Esophagus (tissue), 2 donors: ENCODE measurements around the gene TGFA. TPM values are rescaled to one million over a fixed set of nuclear protein-coding genes. Genes with fewer than 3 reads are reported as not detected.

Source experiments
- H3K27ac ChIP-seq, 2 donors: one replicate each; pipeline ENCODE4 v1.5.1; 2013; ENCODE audit warnings: low read depth in 2 of 2, mild to moderate bottlenecking in 2 of 2, inconsistent platforms in 1 of 2, low read length in 1 of 2, moderate library complexity in 1 of 2
- H3K27me3 ChIP-seq, 2 donors: one replicate each; pipeline ENCODE4 v1.6.1; 2013; ENCODE audit warnings: low read length in 2 of 2, control low read depth in 1 of 2, mild to moderate bottlenecking in 1 of 2; ENCODE audit not compliant: insufficient read depth in 2 of 2, control insufficient read depth in 1 of 2
- H3K36me3 ChIP-seq, 2 donors: one replicate each; pipeline ENCODE4 v1.6.1; 2013; ENCODE audit warnings: low read length in 1 of 2; ENCODE audit not compliant: control insufficient read depth in 2 of 2, insufficient read depth in 2 of 2
- H3K4me1 ChIP-seq, 2 donors: one replicate each; pipeline ENCODE4 v1.6.1; 2013; ENCODE audit warnings: low read length in 1 of 2; ENCODE audit not compliant: control insufficient read depth in 2 of 2, insufficient read depth in 2 of 2
- H3K4me3 ChIP-seq, 2 donors: one replicate each; pipeline ENCODE4 v1.5.1; 2013; ENCODE audit warnings: low read length in 2 of 2, mild to moderate bottlenecking in 2 of 2, low read depth in 1 of 2, moderate library complexity in 1 of 2
- H3K9me3 ChIP-seq, 2 donors: one replicate each; pipeline ENCODE4 v1.6.1; 2013; ENCODE audit warnings: mild to moderate bottlenecking in 2 of 2, low read depth in 1 of 2, low read length in 1 of 2, moderate library complexity in 1 of 2; ENCODE audit not compliant: control insufficient read depth in 2 of 2, insufficient read depth in 1 of 2
- WGBS, 2 donors: extraction: QIAGEN DNeasy Blood & Tissue Kit; methylation state at CpG; one replicate each; pipeline ENCODE4 v1.1.7; 2013; 5-methylcytosine and 5-hydroxymethylcytosine counted together
- polyA plus RNA-seq, 2 donors: library from polyadenylated mRNA; stranded (reverse); fragments of 200-250 nt; gene quantifications; one replicate each; pipeline ENCODE4 v1.2.3, GENCODE V29; 2013
- donor health status: healthy with polysubstance abuse.
- donor health status: Bipolar disorder and iron deficiency.

The TGFA gene
- polyA plus RNA-seq, 2 donors: 16.3 to 24.7 TPM

DNA sequence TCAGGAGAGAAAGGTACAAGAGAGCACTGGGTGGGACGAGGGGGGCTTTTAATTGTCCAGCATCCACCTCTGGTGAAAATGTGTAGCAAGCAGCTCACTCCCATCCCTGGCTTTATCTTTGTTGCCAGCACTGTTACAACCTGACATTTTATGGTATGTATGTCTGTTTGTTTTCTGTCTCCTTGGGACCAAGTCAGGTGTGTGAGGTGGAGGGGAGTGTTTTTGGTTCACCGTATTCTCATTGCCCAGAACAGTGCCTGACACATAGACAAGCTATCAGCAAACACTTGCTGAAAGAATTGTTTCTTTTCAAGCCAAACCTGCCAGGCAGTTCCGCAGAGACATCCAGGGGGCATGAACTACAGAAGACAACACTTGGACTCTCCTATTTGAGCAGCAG lies 24.7 kb downstream of the TGFA start:
- Histone ChIP-seq H3K4me1 (peaks cover 0 to 19% of the 10 kb centered on the region in 2 donors), H3K36me3 (no peaks in the 10 kb centered on the region), H3K27me3 (no peaks in the 10 kb centered on the region), H3K27ac (no peak overlapping the region), H3K9me3 (no peaks in the 10 kb centered on the region), H3K4me3 (no peak overlapping the region)
- WGBS, 2 donors: 57 to 62% methylated on average over 3 of the region's 3 CpGs

GRCh38 chr2:70528276-70528675 lies 25.4 kb downstream of the TGFA start:
- H3K4me1 ChIP-seq: peaks cover 0 to 21% of the 10 kb centered on the region in 2 donors
- 84 to 91% methylated on average over 7 of the region's 7 CpGs for WGBS, 2 donors
- H3K4me3 ChIP-seq: no peak overlapping the region
- no peaks in the 10 kb centered on the region for H3K36me3 ChIP-seq
- no peaks in the 10 kb centered on the region for H3K27me3 ChIP-seq
- no peaks in the 10 kb centered on the region for H3K9me3 ChIP-seq
- no peak overlapping the region for H3K27ac ChIP-seq

- Histone ChIP-seq H3K9me3 (no peaks in the 10 kb centered on the region), H3K36me3 (no peaks in the 10 kb centered on the region), H3K4me3 (no peak overlapping the region), H3K27me3 (no peaks in the 10 kb centered on the region), H3K27ac (no peak overlapping the region), H3K4me1 (peaks cover 0 to 21% of the 10 kb centered on the region in 2 donors)
- WGBS, 2 donors: 62 to 77% methylated on average over 4 of the region's 4 CpGs
Observed at GRCh38 chr2:70527447-70528080, 26.1 kb downstream of the TGFA start.

GRCh38 chr2:70526126-70526525 lies 27.5 kb downstream of the TGFA start:
- H3K36me3 ChIP-seq: no peaks in the 10 kb centered on the region
- H3K4me3 ChIP-seq: no peak overlapping the region
- peak overlapping the region; percentile 25 to 98 for H3K27ac ChIP-seq
- no peaks in the 10 kb centered on the region for H3K9me3 ChIP-seq
- WGBS, 2 donors: 31 to 50% methylated on average over 3 of the region's 3 CpGs
- no peaks in the 10 kb centered on the region for H3K27me3 ChIP-seq
- H3K4me1 ChIP-seq: peaks cover 0 to 23% of the 10 kb centered on the region in 2 donors

- Histone ChIP-seq H3K9me3 (no peaks in the 10 kb centered on the region), H3K4me3 (no peak overlapping the region), H3K27me3 (no peaks in the 10 kb centered on the region), H3K27ac (peak overlapping the region; percentile 87 to 98), H3K36me3 (no peaks in the 10 kb centered on the region), H3K4me1 (peaks cover 0 to 27% of the 10 kb centered on the region in 2 donors)
- 35 to 49% methylated on average over 1 of the region's 1 CpG for WGBS, 2 donors
Observed at GRCh38 chr2:70525032-70525431, 28.6 kb downstream of the TGFA start.

DNA sequence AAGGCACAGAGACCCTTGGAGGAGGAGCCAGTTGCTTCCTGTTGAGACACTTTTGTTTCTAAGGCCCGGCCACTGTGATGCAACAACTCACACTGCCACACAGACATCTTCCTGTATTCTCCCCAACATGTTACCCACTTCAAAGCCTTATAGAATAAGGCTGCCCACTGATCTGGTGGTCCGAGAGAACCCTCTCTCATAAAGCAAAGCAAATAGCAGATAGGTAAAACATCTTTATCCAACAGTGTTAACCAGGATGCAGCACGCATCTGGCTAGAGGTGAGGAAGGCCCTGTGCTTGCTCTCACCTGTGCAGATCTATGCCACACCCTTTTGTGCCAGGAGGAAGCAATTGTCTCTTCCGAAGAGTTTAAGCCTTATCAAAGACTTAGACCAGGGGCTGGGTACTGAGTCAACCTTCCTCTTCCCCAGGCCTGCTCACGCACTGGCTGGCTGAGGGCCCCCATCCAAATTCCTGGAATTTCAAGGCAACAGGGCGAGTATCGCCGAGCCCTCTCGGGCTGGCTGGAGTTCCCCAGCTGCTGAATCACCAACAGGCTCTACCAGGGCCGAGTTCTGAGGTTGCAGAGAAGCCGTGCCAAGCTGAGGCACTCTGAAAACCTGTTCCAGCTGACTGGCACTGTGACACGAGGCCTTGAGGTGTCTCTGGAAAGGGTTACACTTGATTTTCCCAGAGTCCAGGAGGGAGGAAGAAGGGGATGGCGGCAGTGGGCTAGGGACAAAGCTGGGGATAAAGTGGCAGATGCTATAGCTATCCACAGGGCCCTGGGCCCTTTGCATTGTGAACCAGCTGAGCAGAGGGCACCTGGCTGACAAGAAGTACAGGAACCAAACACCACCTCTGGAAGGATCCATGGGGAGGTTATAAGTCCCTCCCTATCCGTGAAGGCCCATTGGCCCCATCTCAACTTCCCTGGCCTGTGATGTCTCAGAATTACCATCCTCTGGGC lies 29.3 kb downstream of the TGFA start:
- 32 to 34% methylated on average over 14 of the region's 14 CpGs for WGBS, 2 donors
- no peaks in the 10 kb centered on the region for H3K9me3 ChIP-seq
- peak overlapping the region; percentile 87 to 98 for H3K27ac ChIP-seq
- H3K27me3 ChIP-seq: no peaks in the 10 kb centered on the region
- H3K4me1 ChIP-seq: peaks cover 0 to 27% of the 10 kb centered on the region in 2 donors
- H3K4me3 ChIP-seq: no peak overlapping the region
- no peaks in the 10 kb centered on the region for H3K36me3 ChIP-seq

DNA sequence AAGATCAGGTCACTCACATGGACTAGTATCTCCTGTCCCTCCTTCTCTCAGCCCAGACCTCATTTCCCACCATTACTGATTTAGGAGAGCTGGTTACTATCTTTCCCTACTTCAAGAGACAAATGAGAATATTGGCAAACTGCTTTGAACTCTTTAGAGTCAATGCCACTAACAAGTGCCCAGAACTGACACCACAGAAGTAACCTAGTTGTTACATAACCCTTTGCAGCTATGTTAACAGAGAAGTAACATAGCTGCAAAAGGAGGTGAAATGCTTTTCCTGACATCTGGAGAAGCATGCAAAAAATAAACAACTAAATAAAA lies 30.0 kb downstream of the TGFA start:
- H3K27me3 ChIP-seq: no peaks in the 10 kb centered on the region
- H3K36me3 ChIP-seq: no peaks in the 10 kb centered on the region
- H3K4me1 ChIP-seq: peaks cover 0 to 27% of the 10 kb centered on the region in 2 donors
- H3K9me3 ChIP-seq: no peaks in the 10 kb centered on the region
- H3K27ac ChIP-seq: peak overlapping the region; percentile 87 to 98
- no peak overlapping the region for H3K4me3 ChIP-seq

GRCh38 chr2:70522627-70523026 lies 31.0 kb downstream of the TGFA start:
- no peaks in the 10 kb centered on the region for H3K27me3 ChIP-seq
- no peaks in the 10 kb centered on the region for H3K36me3 ChIP-seq
- no peaks in the 10 kb centered on the region for H3K9me3 ChIP-seq
- peaks cover 0 to 30% of the 10 kb centered on the region in 2 donors for H3K4me1 ChIP-seq
- 76 to 86% methylated on average over 5 of the region's 5 CpGs for WGBS, 2 donors
- H3K4me3 ChIP-seq: no peak overlapping the region
- no peak overlapping the region for H3K27ac ChIP-seq

DNA sequence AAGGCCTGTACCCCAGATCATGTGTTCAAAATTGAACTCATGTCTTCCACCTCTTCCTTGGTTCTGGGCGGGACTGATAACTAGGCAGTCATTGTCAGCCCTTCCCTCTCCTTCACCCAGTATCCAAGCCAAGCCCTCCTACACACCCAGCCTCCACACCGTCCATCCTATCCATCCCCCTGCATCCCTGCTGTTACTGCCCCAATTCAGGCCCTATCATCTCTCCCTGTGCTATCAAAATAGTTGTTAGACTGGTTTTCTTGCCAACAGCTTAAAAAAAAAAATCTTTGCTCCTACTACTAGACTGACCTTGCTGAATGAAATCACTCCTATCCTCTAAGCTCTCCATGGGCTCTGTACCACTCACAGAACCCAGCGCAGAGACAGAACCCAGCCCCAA lies 32.8 kb downstream of the TGFA start:
- H3K27ac ChIP-seq: peak overlapping the region in 1 of 2 donors; percentile 64

More for the DNA sequence above, 32.8 kb downstream of the TGFA start:
- H3K4me3 ChIP-seq: no peak overlapping the region
- 60 to 66% methylated on average over 3 of the region's 3 CpGs for WGBS, 2 donors
- H3K9me3 ChIP-seq: no peaks in the 10 kb centered on the region
- H3K27me3 ChIP-seq: no peaks in the 10 kb centered on the region
- peaks cover 0 to 27% of the 10 kb centered on the region in 2 donors for H3K4me1 ChIP-seq
- no peaks in the 10 kb centered on the region for H3K36me3 ChIP-seq
